Erythroblast (primary cell): Measurements from ENCODE around the gene TAF11L5.
"Not testable (repeated sequence)": the region's sequence is repeated elsewhere in the genome, so short reads cannot be mapped to it uniquely, and the experiment has no call there.

Source experiments
- GATA1 ChIP-seq: IDR thresholded peaks from 2 replicates; pipeline ENCODE4 v1.6.1; 2011; ENCODE audit warnings: low read depth, mild to moderate bottlenecking, control low read depth, low read length, moderate library complexity
- POLR2A ChIP-seq: IDR thresholded peaks from 2 replicates; pipeline ENCODE4 v1.6.1; 2011; ENCODE audit warnings: mild to moderate bottlenecking, low read length

DNA sequence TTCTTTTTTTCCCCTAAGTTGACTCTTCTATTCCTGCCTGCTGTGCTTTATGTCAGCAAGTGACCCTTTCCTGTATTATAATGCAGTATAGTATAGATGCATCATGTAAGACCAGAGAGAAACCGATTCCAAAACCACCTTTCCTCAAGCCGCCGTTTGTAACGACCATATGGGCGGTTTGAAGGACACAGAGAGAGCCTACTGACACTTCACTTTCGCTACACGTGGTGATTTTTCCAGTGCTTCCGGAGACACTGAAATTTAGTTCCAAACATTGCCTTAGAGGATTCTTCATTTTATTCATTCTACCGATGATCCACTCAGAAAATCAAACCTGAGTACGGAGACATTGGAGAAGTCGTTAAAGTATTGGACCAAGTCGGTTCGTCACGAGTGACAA is 5.5 kb upstream of the TAF11L5 start:
- not testable (repeated sequence) for TF ChIP-seq POLR2A, GATA1
